SU-DHL-6 (cell line): ENCODE results near the gene ZBTB7A.

ENCODE experiments used
- EZH2phosphoT487 ChIP-seq: fragments of 200-600 bp; sonication (generic), shearing (Covaris generic); conservative IDR thresholded peaks from 2 replicates; pipeline ENCODE4 v1.6.1; 2018; ENCODE audit warnings: mild to moderate bottlenecking, antibody characterized with exemption, low read length, moderate library complexity, mixed read lengths
- TF ChIP-seq, protein P1 (sequence below): fragments of 200-600 bp; sonication (generic); IDR thresholded peaks from one replicate; pipeline ENCODE4 v1.5.1; 2017; ENCODE audit warnings: antibody characterized with exemption, mild to moderate bottlenecking, low read length, moderate library complexity; ENCODE audit not compliant: insufficient read depth, poor library complexity, severe bottlenecking

DNA sequence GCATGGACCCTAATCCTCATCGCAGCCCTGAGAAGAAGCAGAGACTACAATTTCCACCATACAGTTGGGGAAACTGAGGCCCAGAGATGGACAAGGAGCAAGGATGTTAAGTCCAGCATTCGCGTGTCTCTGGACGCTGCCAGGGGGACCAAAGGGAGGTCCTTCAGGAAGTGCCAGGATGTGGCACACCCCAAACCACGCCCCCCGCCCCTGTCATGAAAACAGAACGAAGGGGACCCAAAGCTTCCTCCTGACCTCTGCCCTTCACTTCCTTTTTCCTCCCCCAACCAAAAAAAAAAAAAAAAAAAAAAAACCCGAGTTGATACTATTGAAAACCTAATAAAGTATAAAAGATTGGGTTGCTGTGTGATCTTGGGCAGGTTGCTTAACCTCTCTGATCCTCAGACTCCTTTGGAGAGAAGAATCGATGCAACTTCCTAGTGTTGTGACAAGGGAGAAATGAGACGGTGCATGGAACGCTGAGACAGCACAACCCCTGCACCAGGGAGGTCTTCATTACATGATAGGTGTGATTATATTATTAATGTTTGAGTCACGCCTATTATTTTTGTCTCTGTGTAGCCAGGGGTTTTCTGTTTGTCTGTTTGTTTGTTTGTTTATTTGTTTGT lies 2.7 kb upstream of the ZBTB7A start:
- TF ChIP-seq, protein P1, sequence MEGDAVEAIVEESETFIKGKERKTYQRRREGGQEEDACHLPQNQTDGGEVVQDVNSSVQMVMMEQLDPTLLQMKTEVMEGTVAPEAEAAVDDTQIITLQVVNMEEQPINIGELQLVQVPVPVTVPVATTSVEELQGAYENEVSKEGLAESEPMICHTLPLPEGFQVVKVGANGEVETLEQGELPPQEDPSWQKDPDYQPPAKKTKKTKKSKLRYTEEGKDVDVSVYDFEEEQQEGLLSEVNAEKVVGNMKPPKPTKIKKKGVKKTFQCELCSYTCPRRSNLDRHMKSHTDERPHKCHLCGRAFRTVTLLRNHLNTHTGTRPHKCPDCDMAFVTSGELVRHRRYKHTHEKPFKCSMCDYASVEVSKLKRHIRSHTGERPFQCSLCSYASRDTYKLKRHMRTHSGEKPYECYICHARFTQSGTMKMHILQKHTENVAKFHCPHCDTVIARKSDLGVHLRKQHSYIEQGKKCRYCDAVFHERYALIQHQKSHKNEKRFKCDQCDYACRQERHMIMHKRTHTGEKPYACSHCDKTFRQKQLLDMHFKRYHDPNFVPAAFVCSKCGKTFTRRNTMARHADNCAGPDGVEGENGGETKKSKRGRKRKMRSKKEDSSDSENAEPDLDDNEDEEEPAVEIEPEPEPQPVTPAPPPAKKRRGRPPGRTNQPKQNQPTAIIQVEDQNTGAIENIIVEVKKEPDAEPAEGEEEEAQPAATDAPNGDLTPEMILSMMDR = no peak
- no peak for TF ChIP-seq EZH2phosphoT487
